Measurements from ENCODE around the gene F8A3. TPM values are rescaled to one million over a fixed set of nuclear protein-coding genes. Genes with fewer than 3 reads are reported as not detected.

The F8A3 gene
- total RNA-seq, 1 experiment from 2014 or later = 0.54 TPM

DNA sequence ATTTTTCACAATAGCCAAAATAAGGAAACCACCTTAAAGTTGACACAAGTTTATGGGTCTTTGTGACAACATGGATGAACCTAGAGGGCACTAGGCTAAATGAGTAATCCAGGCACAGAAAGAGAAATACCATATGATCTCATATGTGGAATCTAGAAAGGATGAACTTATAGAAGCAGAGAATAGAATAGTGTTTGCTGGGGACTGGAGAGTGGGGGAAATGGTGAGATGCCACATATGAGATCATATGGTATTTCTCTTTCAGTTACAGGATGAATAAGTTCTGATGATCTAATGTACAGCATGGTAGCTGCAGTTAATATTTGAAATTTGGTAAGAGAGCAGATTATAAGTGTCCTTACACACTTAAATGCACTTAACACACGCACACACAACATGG lies 40.7 kb downstream of the F8A3 start:
- no TSS peak for BruUV-seq (replicated peaks)

More for the DNA sequence above, 40.7 kb downstream of the F8A3 start:
- no peaks in the 10 kb centered on the region for H3K36me3 ChIP-seq (ENCODE audit: control insufficient read depth, insufficient read depth, low read length)
- DNase-seq (ENCODE audit: low read depth, low spot score) (no peak), ATAC-seq (no peak)
- H3K9me3 ChIP-seq (ENCODE audit: control insufficient read depth, insufficient read depth, low read depth, low read length) = no peaks in the 10 kb centered on the region
- no peak overlapping the region for H3K4me3 ChIP-seq (ENCODE audit: low read depth in 2 of 2, low read length in 2 of 2)
- H3K4me1 ChIP-seq (ENCODE audit: control insufficient read depth, insufficient read depth, low read length) = no peaks in the 10 kb centered on the region
- ChIA-PET CTCF (no interaction called here), POLR2A (no interaction called here)
- no peaks in the 10 kb centered on the region for H3K27me3 ChIP-seq (ENCODE audit: control insufficient read depth, insufficient read depth, low read length)
- H3K27ac ChIP-seq (ENCODE audit: low read length) = no peak overlapping the region
- TF ChIP-seq CTCF (IDR thresholded peaks at IDR 0.05) (no peak), SIN3A (IDR thresholded peaks at IDR 0.05; ENCODE audit: borderline replicate concordance, insufficient read depth, low read depth, low read length) (no peak), TCF7L2 (IDR thresholded peaks at IDR 0.05; ENCODE audit: low read depth, low read length) (no peak), POLR2AphosphoS5 (IDR thresholded peaks at IDR 0.05; ENCODE audit: low read depth, low read length) (no peak)
- TF ChIP-seq, protein P1, sequence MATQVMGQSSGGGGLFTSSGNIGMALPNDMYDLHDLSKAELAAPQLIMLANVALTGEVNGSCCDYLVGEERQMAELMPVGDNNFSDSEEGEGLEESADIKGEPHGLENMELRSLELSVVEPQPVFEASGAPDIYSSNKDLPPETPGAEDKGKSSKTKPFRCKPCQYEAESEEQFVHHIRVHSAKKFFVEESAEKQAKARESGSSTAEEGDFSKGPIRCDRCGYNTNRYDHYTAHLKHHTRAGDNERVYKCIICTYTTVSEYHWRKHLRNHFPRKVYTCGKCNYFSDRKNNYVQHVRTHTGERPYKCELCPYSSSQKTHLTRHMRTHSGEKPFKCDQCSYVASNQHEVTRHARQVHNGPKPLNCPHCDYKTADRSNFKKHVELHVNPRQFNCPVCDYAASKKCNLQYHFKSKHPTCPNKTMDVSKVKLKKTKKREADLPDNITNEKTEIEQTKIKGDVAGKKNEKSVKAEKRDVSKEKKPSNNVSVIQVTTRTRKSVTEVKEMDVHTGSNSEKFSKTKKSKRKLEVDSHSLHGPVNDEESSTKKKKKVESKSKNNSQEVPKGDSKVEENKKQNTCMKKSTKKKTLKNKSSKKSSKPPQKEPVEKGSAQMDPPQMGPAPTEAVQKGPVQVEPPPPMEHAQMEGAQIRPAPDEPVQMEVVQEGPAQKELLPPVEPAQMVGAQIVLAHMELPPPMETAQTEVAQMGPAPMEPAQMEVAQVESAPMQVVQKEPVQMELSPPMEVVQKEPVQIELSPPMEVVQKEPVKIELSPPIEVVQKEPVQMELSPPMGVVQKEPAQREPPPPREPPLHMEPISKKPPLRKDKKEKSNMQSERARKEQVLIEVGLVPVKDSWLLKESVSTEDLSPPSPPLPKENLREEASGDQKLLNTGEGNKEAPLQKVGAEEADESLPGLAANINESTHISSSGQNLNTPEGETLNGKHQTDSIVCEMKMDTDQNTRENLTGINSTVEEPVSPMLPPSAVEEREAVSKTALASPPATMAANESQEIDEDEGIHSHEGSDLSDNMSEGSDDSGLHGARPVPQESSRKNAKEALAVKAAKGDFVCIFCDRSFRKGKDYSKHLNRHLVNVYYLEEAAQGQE (IDR thresholded peaks at IDR 0.05; ENCODE audit: insufficient read depth in 1 of 2, low read depth in 2 of 2, low read length in 1 of 2) = no peak
- in situ Hi-C loops (cut with HindIII; ENCODE audit: low pct_unique_long_range_greater_than_20kb, low sequenced_read_pairs) (no loop called here), intact Hi-C loops (cut with micrococcal nuclease; ENCODE audit: unreplicated experiment) (no loop called here)

Small RNAs within 50 kb of the gene (microRNA-seq; reads per million reads assigned to microRNA genes)
- gene MIR1184-3 (ENCODE audit: unreplicated experiment) = not detected

Other genes with a start within 250 kb of the F8A3 start
- gene VBP1, start 242.2 kb downstream of the F8A3 start, total RNA-seq (2021; ENCODE audit: unreplicated experiment) = 126 TPM
- 2.0 TPM for gene RAB39B, start 194.1 kb downstream of the F8A3 start, total RNA-seq (2021; ENCODE audit: unreplicated experiment)
- 0.80 TPM for gene CLIC2, start 124.0 kb downstream of the F8A3 start, total RNA-seq (2021; ENCODE audit: unreplicated experiment)
- not detected for gene F8A2, start 76.5 kb downstream of the F8A3 start, total RNA-seq (2021; ENCODE audit: unreplicated experiment)
- gene SPRY3, start 154.0 kb upstream of the F8A3 start, total RNA-seq (2021; ENCODE audit: unreplicated experiment) = 1.1 TPM
- gene TMLHE, start 154.3 kb upstream of the F8A3 start, total RNA-seq (2021; ENCODE audit: unreplicated experiment) = 36.4 TPM

All from Panc1 (cell line).